LNCaP clone FGC (cell line): Measurements from ENCODE around the gene SGSM2.

Source experiments
- DNase-seq: peaks from one replicate; pipeline ENCODE4 v3.0.0-alpha.2; 2011; ENCODE audit warnings: low read depth
- H3K4me3 ChIP-seq: 2 replicates; pipeline ENCODE4 v1.5.1; 2011; ENCODE audit warnings: mild to moderate bottlenecking, low read depth, low read length, control low read depth
- CTCF ChIP-seq: IDR thresholded peaks from 2 replicates; pipeline ENCODE4 v1.5.1; 2012; ENCODE audit warnings: mild to moderate bottlenecking; ENCODE audit not compliant: control insufficient read depth, insufficient read depth; ENCODE audit errors: extremely low read depth

SGSM2 gene

GRCh38 chr17:2372180-2372579 is 34.9 kb downstream of the SGSM2 start:
- TF ChIP-seq CTCF: no peak
- no peak for DNase-seq
- H3K4me3 ChIP-seq: no peak overlapping the region

GRCh38 chr17:2372681-2373080 is 35.4 kb downstream of the SGSM2 start:
- TF ChIP-seq CTCF: no peak
- DNase-seq: no peak
- no peak overlapping the region for H3K4me3 ChIP-seq

GRCh38 chr17:2373179-2373578 is 35.9 kb downstream of the SGSM2 start:
- TF ChIP-seq CTCF: no peak
- H3K4me3 ChIP-seq: no peak overlapping the region
- no peak for DNase-seq

- no peak overlapping the region for H3K4me3 ChIP-seq
- TF ChIP-seq CTCF: no peak
- DNase-seq: no peak
Measured at GRCh38 chr17:2374549-2375285, 37.4 kb downstream of the SGSM2 start.

GRCh38 chr17:2375406-2375805 is 38.1 kb downstream of the SGSM2 start:
- no peak for TF ChIP-seq CTCF
- no peak for DNase-seq
- no peak overlapping the region for H3K4me3 ChIP-seq

- H3K4me3 ChIP-seq: no peak overlapping the region
- DNase-seq: no peak
- TF ChIP-seq CTCF: no peak
Measured at GRCh38 chr17:2376107-2376506, 38.8 kb downstream of the SGSM2 start.

GRCh38 chr17:2377659-2378058 is 40.4 kb downstream of the SGSM2 start:
- DNase-seq: no peak
- TF ChIP-seq CTCF: no peak

More at GRCh38 chr17:2377659-2378058, 40.4 kb downstream of the SGSM2 start:
- H3K4me3 ChIP-seq: no peak overlapping the region
